ENCODE measurements around the gene JMJD4. TPM values are rescaled to one million over a fixed set of nuclear protein-coding genes. Genes with fewer than 3 reads are reported as not detected.

JMJD4 gene
- total RNA-seq, 1 donor from 2014 or later = 13.4 TPM

DNA sequence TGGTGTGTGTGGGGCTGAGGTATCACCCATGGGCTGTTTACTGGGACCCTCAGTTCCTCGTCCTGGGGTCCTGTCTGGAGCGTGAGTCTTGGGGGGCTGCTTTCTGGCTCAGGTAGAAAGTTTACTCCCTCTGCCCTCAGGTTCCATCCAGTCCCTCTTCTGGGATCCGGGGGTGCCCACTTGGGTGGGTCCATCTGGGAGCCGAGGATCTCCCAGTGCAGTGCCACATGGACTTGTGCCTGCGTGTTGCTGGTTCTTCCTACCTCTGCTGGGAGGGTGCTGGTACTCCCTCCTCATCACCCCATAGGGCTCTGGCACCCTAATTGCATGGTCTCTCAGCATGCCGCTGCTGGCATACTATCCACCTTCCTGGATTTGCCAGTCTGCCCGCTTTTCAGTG, 14.1 kb upstream of the JMJD4 start:
- Mint-ChIP-seq H3K36me3 (ENCODE audit: low read depth, unreplicated experiment) (peaks cover 14% of the 10 kb centered on the region), H3K27ac (ENCODE audit: unreplicated experiment) (no peak overlapping the region), H3K4me1 (ENCODE audit: unreplicated experiment) (no peaks in the 10 kb centered on the region), H3K27me3 (ENCODE audit: unreplicated experiment) (peaks cover 10% of the 10 kb centered on the region), H3K4me3 (ENCODE audit: unreplicated experiment) (no peak overlapping the region), H3K9me3 (ENCODE audit: unreplicated experiment) (no peaks in the 10 kb centered on the region)
- DNase-seq (ENCODE audit: low spot score) = no peak
- no peak for TF ChIP-seq CTCF (IDR thresholded peaks at IDR 0.05; ENCODE audit: unreplicated experiment)

DNA sequence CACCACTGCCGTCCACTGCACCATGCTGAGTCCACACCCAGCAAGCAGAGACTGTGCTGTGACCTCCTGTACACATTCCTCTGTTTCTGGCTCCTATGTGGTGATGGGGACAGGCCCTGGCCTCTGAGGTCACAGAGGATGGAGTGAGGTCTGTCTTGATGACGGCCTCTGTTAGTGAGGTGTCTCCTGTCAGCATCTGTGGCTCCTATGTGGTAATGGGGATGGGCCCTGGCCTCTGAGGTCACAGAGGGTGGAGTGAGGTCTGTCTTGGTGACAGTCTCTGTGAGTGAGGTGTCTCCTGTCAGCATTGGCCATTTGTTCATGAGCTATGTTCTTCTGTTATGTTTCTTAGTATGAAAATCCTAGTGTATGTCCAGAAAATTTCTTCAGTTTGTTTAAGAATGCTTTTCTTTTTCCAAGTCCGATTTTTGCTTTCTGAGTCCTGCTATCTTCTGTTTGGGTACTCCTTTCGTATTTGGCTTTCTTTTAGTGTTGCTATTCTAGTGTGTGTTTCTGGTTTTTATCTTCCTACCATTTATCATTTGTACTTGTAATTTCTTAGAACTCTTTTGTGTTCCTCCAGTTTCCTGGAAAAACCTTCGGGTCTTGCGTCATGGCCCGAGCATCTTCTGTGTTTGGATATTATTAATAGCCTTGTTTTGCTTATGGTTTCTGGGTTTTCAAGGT, 13.5 kb upstream of the JMJD4 start:
- Mint-ChIP-seq H3K36me3 (ENCODE audit: low read depth, unreplicated experiment) (peaks cover 14% of the 10 kb centered on the region), H3K4me3 (ENCODE audit: unreplicated experiment) (no peak overlapping the region), H3K27ac (ENCODE audit: unreplicated experiment) (no peak overlapping the region), H3K9me3 (ENCODE audit: unreplicated experiment) (no peaks in the 10 kb centered on the region), H3K4me1 (ENCODE audit: unreplicated experiment) (no peaks in the 10 kb centered on the region), H3K27me3 (ENCODE audit: unreplicated experiment) (peaks cover 10% of the 10 kb centered on the region)
- TF ChIP-seq CTCF (IDR thresholded peaks at IDR 0.05; ENCODE audit: unreplicated experiment) = no peak
- DNase-seq (ENCODE audit: low spot score) = no peak

- no peak for DNase-seq (ENCODE audit: low spot score)
- Mint-ChIP-seq H3K27me3 (ENCODE audit: unreplicated experiment) (peaks cover 10% of the 10 kb centered on the region), H3K4me3 (ENCODE audit: unreplicated experiment) (no peak overlapping the region), H3K4me1 (ENCODE audit: unreplicated experiment) (no peaks in the 10 kb centered on the region), H3K9me3 (ENCODE audit: unreplicated experiment) (no peaks in the 10 kb centered on the region), H3K27ac (ENCODE audit: unreplicated experiment) (no peak overlapping the region), H3K36me3 (ENCODE audit: low read depth, unreplicated experiment) (peaks cover 14% of the 10 kb centered on the region)
- TF ChIP-seq CTCF (IDR thresholded peaks at IDR 0.05; ENCODE audit: unreplicated experiment) = no peak
Observed at GRCh38 chr1:227747948-227748495, 12.9 kb upstream of the JMJD4 start.

GRCh38 chr1:227747382-227747781, 12.3 kb upstream of the JMJD4 start:
- Mint-ChIP-seq H3K9me3 (ENCODE audit: unreplicated experiment) (no peaks in the 10 kb centered on the region), H3K27ac (ENCODE audit: unreplicated experiment) (no peak overlapping the region), H3K4me3 (ENCODE audit: unreplicated experiment) (no peak overlapping the region), H3K27me3 (ENCODE audit: unreplicated experiment) (peaks cover 9% of the 10 kb centered on the region), H3K4me1 (ENCODE audit: unreplicated experiment) (no peaks in the 10 kb centered on the region), H3K36me3 (ENCODE audit: low read depth, unreplicated experiment) (peaks cover 14% of the 10 kb centered on the region)
- DNase-seq (ENCODE audit: low spot score) = no peak
- no peak for TF ChIP-seq CTCF (IDR thresholded peaks at IDR 0.05; ENCODE audit: unreplicated experiment)

DNA sequence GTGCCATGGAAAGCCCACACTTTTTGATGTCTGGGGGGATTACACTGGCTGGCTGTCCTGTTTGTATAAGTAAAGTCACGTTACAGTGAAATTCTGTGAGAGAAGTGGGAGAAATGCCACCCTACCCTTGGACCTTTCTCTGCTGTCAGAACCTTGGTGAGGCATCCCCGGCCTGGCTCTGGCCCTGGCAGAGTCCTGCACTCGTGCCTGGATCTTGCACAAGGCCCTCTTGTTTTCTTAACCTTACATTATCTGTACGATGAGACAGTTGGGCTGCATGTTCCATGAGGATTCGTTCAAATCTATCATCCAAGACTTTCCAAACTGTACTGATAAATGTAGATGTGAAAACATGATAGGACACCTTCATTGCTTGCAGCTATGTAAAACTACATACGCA, 11.6 kb upstream of the JMJD4 start:
- Mint-ChIP-seq H3K27me3 (ENCODE audit: unreplicated experiment) (peaks cover 10% of the 10 kb centered on the region), H3K27ac (ENCODE audit: unreplicated experiment) (no peak overlapping the region), H3K36me3 (ENCODE audit: low read depth, unreplicated experiment) (peaks cover 14% of the 10 kb centered on the region), H3K9me3 (ENCODE audit: unreplicated experiment) (no peaks in the 10 kb centered on the region), H3K4me3 (ENCODE audit: unreplicated experiment) (no peak overlapping the region), H3K4me1 (ENCODE audit: unreplicated experiment) (no peaks in the 10 kb centered on the region)
- no peak for DNase-seq (ENCODE audit: low spot score)
- TF ChIP-seq CTCF (IDR thresholded peaks at IDR 0.05; ENCODE audit: unreplicated experiment) = no peak

All from endothelial cell (in vitro differentiated cells).